ENCODE results near the gene DAB2IP. TPM values are rescaled to one million over a fixed set of nuclear protein-coding genes. Genes with fewer than 3 reads are reported as not detected.

Gene DAB2IP
- total RNA-seq, 2 donors from 2014 or later = 0.06 to 0.18 TPM

GRCh38 chr9:121809356-121810050 lies 158.1 kb downstream of the DAB2IP start:
- DNase-seq (ENCODE audit: low spot score in 2 of 2) (no peak), ATAC-seq (no peak)
- no peak overlapping the region for H3K27ac Mint-ChIP-seq
- peaks cover 0 to 6% of the 10 kb centered on the region in 2 donors for H3K36me3 Mint-ChIP-seq
- peaks cover 6% of the 10 kb centered on the region in 2 donors for H3K9me3 Mint-ChIP-seq

- H3K36me3 Mint-ChIP-seq = no peaks in the 10 kb centered on the region
- ATAC-seq (no peak), DNase-seq (ENCODE audit: low spot score in 2 of 2) (no peak)
- H3K27ac Mint-ChIP-seq = no peak overlapping the region
- H3K9me3 Mint-ChIP-seq = no peaks in the 10 kb centered on the region
These were observed 159.1 kb downstream of the DAB2IP start for GRCh38 chr9:121810489-121810888.

- Mint-ChIP-seq H3K27ac (no peak overlapping the region), H3K36me3 (no peaks in the 10 kb centered on the region), H3K9me3 (no peaks in the 10 kb centered on the region)
- ATAC-seq (no peak), DNase-seq (ENCODE audit: low spot score in 2 of 2) (no peak)
These were observed 159.7 kb downstream of the DAB2IP start for GRCh38 chr9:121811140-121811539.

- Mint-ChIP-seq H3K9me3 (no peaks in the 10 kb centered on the region), H3K36me3 (no peaks in the 10 kb centered on the region), H3K27ac (no peak overlapping the region)
- ATAC-seq (no peak), DNase-seq (ENCODE audit: low spot score in 2 of 2) (no peak)
These were observed 160.3 kb downstream of the DAB2IP start for GRCh38 chr9:121811751-121812150.

- Mint-ChIP-seq H3K36me3 (no peaks in the 10 kb centered on the region), H3K9me3 (no peaks in the 10 kb centered on the region), H3K27ac (no peak overlapping the region)
- DNase-seq (ENCODE audit: low spot score in 2 of 2) = no peak
- ATAC-seq = no peak
These were observed 160.8 kb downstream of the DAB2IP start for GRCh38 chr9:121812159-121812735.

GRCh38 chr9:121813519-121814210 lies 162.2 kb downstream of the DAB2IP start:
- Mint-ChIP-seq H3K9me3 (no peaks in the 10 kb centered on the region), H3K27ac (no peak overlapping the region), H3K36me3 (no peaks in the 10 kb centered on the region)
- ATAC-seq (no peak), DNase-seq (ENCODE audit: low spot score in 2 of 2) (no peak)

GRCh38 chr9:121814594-121814993 lies 163.2 kb downstream of the DAB2IP start:
- Mint-ChIP-seq H3K9me3 (no peaks in the 10 kb centered on the region), H3K27ac (no peak overlapping the region), H3K36me3 (no peaks in the 10 kb centered on the region)
- DNase-seq (ENCODE audit: low spot score in 2 of 2) (no peak), ATAC-seq (no peak)

GRCh38 chr9:121815084-121815483 lies 163.7 kb downstream of the DAB2IP start:
- Mint-ChIP-seq H3K9me3 (no peaks in the 10 kb centered on the region), H3K27ac (peak overlapping the region in 1 of 2 donors; percentile 37), H3K36me3 (no peaks in the 10 kb centered on the region)
- no peak for DNase-seq (ENCODE audit: low spot score in 2 of 2)
- no peak for ATAC-seq

- peak overlapping the region in 1 of 2 donors; percentile 37 for H3K27ac Mint-ChIP-seq
- H3K9me3 Mint-ChIP-seq = no peaks in the 10 kb centered on the region
- H3K36me3 Mint-ChIP-seq = no peaks in the 10 kb centered on the region
- DNase-seq (ENCODE audit: low spot score in 2 of 2) (no peak), ATAC-seq (no peak)
These were observed 164.4 kb downstream of the DAB2IP start for GRCh38 chr9:121815546-121816448.

GRCh38 chr9:121816449-121816817 lies 165.0 kb downstream of the DAB2IP start:
- ATAC-seq = no peak
- H3K36me3 Mint-ChIP-seq = no peaks in the 10 kb centered on the region
- H3K9me3 Mint-ChIP-seq = no peaks in the 10 kb centered on the region
- no peak overlapping the region for H3K27ac Mint-ChIP-seq
- DNase-seq (ENCODE audit: low spot score in 2 of 2) = no peak

GRCh38 chr9:121816845-121817450 lies 165.5 kb downstream of the DAB2IP start:
- no peak overlapping the region for H3K27ac Mint-ChIP-seq
- no peak for ATAC-seq

GRCh38 chr9:121817476-121817875 lies 166.0 kb downstream of the DAB2IP start:
- Mint-ChIP-seq H3K36me3 (no peaks in the 10 kb centered on the region), H3K9me3 (no peaks in the 10 kb centered on the region), H3K27ac (no peak overlapping the region)
- ATAC-seq (no peak), DNase-seq (ENCODE audit: low spot score in 2 of 2) (no peak)

More at GRCh38 chr9:121816845-121817450, 165.5 kb downstream of the DAB2IP start:
- H3K9me3 Mint-ChIP-seq = no peaks in the 10 kb centered on the region
- H3K36me3 Mint-ChIP-seq = no peaks in the 10 kb centered on the region
- no peak for DNase-seq (ENCODE audit: low spot score in 2 of 2)

- no peaks in the 10 kb centered on the region for H3K9me3 Mint-ChIP-seq
These were observed 166.7 kb downstream of the DAB2IP start for GRCh38 chr9:121818016-121818661.

GRCh38 chr9:121818841-121819427 lies 167.5 kb downstream of the DAB2IP start:
- no peak for DNase-seq (ENCODE audit: low spot score in 2 of 2)
- H3K9me3 Mint-ChIP-seq = no peaks in the 10 kb centered on the region

More at GRCh38 chr9:121818016-121818661, 166.7 kb downstream of the DAB2IP start:
- ATAC-seq (no peak), DNase-seq (ENCODE audit: low spot score in 2 of 2) (no peak)
- Mint-ChIP-seq H3K36me3 (no peaks in the 10 kb centered on the region), H3K27ac (no peak overlapping the region)

GRCh38 chr9:121819428-121820231 lies 168.2 kb downstream of the DAB2IP start:
- no peaks in the 10 kb centered on the region for H3K36me3 Mint-ChIP-seq
- ATAC-seq (no peak), DNase-seq (ENCODE audit: low spot score in 2 of 2) (no peak)
- no peak overlapping the region for H3K27ac Mint-ChIP-seq
- H3K9me3 Mint-ChIP-seq = no peaks in the 10 kb centered on the region

More at GRCh38 chr9:121818841-121819427, 167.5 kb downstream of the DAB2IP start:
- no peak for ATAC-seq
- H3K36me3 Mint-ChIP-seq = no peaks in the 10 kb centered on the region
- no peak overlapping the region for H3K27ac Mint-ChIP-seq
